VCaP (cell line): ENCODE results near the gene CCR5.

ENCODE experiments used
- H3K27ac ChIP-seq: fragments of 450-650 bp; 2 replicates; pipeline ENCODE4 v1.5.1; 2017
- CTCF ChIP-seq: fragments of 450-650 bp; conservative IDR thresholded peaks from 2 replicates; pipeline ENCODE4 v1.5.1; 2017; ENCODE audit warnings: mild to moderate bottlenecking, moderate library complexity

Gene CCR5

DNA sequence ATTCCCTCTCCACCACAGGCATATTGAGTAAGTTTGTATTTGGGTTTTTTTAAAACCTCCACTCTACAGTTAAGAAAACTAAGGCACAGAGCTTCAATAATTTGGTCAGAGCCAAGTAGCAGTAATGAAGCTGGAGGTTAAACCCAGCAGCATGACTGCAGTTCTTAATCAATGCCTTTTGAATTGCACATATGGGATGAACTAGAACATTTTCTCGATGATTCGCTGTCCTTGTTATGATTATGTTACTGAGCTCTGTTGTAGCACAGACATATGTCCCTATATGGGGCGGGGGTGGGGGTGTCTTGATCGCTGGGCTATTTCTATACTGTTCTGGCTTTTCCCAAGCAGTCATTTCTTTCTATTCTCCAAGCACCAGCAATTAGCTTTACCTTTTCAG, 1.6 kb upstream of the CCR5 start:
- peak overlapping the region; percentile 68 for H3K27ac ChIP-seq
- TF ChIP-seq CTCF = no peak

- no peak for TF ChIP-seq CTCF
- peak overlapping the region; percentile 68 for H3K27ac ChIP-seq
Measured at GRCh38 chr3:46369675-46370132, 1.0 kb upstream of the CCR5 start.

- TF ChIP-seq CTCF = no peak
- peak overlapping the region; percentile 68 for H3K27ac ChIP-seq
Measured at GRCh38 chr3:46371519-46372340, 984 bp downstream of the CCR5 start.

DNA sequence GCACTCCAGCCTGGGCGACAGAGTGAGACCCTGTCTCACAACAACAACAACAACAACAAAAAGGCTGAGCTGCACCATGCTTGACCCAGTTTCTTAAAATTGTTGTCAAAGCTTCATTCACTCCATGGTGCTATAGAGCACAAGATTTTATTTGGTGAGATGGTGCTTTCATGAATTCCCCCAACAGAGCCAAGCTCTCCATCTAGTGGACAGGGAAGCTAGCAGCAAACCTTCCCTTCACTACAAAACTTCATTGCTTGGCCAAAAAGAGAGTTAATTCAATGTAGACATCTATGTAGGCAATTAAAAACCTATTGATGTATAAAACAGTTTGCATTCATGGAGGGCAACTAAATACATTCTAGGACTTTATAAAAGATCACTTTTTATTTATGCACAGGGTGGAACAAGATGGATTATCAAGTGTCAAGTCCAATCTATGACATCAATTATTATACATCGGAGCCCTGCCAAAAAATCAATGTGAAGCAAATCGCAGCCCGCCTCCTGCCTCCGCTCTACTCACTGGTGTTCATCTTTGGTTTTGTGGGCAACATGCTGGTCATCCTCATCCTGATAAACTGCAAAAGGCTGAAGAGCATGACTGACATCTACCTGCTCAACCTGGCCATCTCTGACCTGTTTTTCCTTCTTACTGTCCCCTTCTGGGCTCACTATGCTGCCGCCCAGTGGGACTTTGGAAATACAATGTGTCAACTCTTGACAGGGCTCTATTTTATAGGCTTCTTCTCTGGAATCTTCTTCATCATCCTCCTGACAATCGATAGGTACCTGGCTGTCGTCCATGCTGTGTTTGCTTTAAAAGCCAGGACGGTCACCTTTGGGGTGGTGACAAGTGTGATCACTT, 2.0 kb downstream of the CCR5 start:
- peak; percentile 92 for TF ChIP-seq CTCF
- H3K27ac ChIP-seq = peak overlapping the region; percentile 68

GRCh38 chr3:46374755-46375154, 4.0 kb downstream of the CCR5 start:
- no peak overlapping the region for H3K27ac ChIP-seq
- no peak for TF ChIP-seq CTCF

GRCh38 chr3:46375218-46375617, 4.5 kb downstream of the CCR5 start:
- H3K27ac ChIP-seq = no peak overlapping the region
- TF ChIP-seq CTCF = no peak

DNA sequence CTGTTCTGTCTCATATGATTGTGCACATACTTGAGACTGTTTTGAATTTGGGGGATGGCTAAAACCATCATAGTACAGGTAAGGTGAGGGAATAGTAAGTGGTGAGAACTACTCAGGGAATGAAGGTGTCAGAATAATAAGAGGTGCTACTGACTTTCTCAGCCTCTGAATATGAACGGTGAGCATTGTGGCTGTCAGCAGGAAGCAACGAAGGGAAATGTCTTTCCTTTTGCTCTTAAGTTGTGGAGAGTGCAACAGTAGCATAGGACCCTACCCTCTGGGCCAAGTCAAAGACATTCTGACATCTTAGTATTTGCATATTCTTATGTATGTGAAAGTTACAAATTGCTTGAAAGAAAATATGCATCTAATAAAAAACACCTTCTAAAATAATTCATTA, 5.1 kb downstream of the CCR5 start:
- no peak overlapping the region for H3K27ac ChIP-seq
- no peak for TF ChIP-seq CTCF
